ENCODE measurements around the gene TMEM54. TPM values are rescaled to one million over a fixed set of nuclear protein-coding genes. Genes with fewer than 3 reads are reported as not detected.

Gene TMEM54
- total and polyA plus RNA-seq, 10 of the 15 experiments (the other 5 are each of a cell fraction or from before 2014, with no cell fraction given), result 0.07 to 0.94 (median 0.56) TPM; not detected in 1

DNA sequence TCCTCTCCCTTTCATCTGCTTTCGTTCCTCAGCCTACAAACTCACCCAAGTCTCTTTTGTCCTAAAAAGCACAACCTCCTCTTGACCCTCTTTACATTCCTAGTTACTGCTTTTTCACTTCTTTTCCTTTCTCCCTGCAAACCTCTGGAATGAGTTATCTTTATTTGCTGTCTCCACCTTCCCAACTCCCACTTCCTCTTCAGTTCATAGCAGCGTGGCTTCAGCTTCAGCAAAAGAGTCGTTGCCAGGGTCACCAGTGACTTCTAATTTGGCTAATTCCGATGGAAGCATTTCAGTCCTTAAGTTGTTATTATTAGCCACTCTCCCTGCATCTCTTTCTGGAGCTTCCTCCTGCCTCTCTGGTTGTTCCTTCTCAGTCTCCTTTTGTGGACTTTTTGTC, 6.2 kb upstream of the TMEM54 start:
- ATAC-seq (no peak), DNase-seq (ENCODE audit: low read depth, low spot score) (no peak), FAIRE-seq (no peak)
- intact Hi-C loops (cut with micrococcal nuclease; ENCODE audit: unreplicated experiment), result no loop called here
- H3K9me3 ChIP-seq (replicated peaks; ENCODE audit: control insufficient read depth, insufficient read depth, low read length), result no peaks in the 10 kb centered on the region
- RAD21 ChIA-PET (ENCODE audit: unreplicated experiment), result no interaction called here
- no TSS peak for BruUV-seq (replicated peaks)
- in situ Hi-C loops (cut with MboI), result no loop called here
- no peaks in the 10 kb centered on the region for H4K20me1 ChIP-seq (ENCODE audit: control insufficient read depth, insufficient read depth)
- no peak overlapping the region for H3K4me2 ChIP-seq (ENCODE audit: control insufficient read depth, insufficient read depth)
- POLR2A ChIA-PET, result interaction anchor here (1.1 kb wide), 1 partner anchor 122 kb away, joined by 3 read pairs; no protein-coding TSS in a partner anchor
- no peak overlapping the region for H3K27ac ChIP-seq (ENCODE audit: control insufficient read depth, insufficient read depth)
- CTCF ChIA-PET, result interaction anchor here (1.1 to 1.5 kb wide), 2 partner anchors 9 to 179 kb away, joined by 3 to 7 read pairs; no protein-coding TSS in a partner anchor
- H3K36me3 ChIP-seq (ENCODE audit: control insufficient read depth in 2 of 2, insufficient read depth in 2 of 2, low read length in 1 of 2), result no peaks in the 10 kb centered on the region
- H3K4me3 ChIP-seq, result no peak overlapping the region
- 9% methylated on average over 4 of the region's 4 CpGs for WGBS (ENCODE audit: insufficient coverage, insufficient replicate concordance, low lambda C conversion rate, missing lambda C conversion rate)
- TF ChIP-seq PAX5 (IDR thresholded peaks at IDR 0.05; ENCODE audit: borderline replicate concordance, low read depth, low read length) (no peak), SIN3A (IDR thresholded peaks at IDR 0.05; ENCODE audit: low read depth, low read length) (no peak), MTA2 (IDR thresholded peaks at IDR 0.05; ENCODE audit: low read depth) (no peak), BRCA1 (IDR thresholded peaks at IDR 0.05; ENCODE audit: low read depth, low read length) (no peak)
- peaks cover under 1 to 1% of the 10 kb centered on the region in 2 experiments; a peak in 1 of 4 replicates for H3K27me3 ChIP-seq (replicated peaks in 1 of 2; ENCODE audit: control insufficient read depth in 2 of 2, insufficient read depth in 2 of 2, low read length in 1 of 2)
- SMC1A ChIA-PET (ENCODE audit: uncharacterized antibody, unreplicated experiment), result interaction anchor here (0.7 kb wide), 1 partner anchor 33 kb away, joined by 3 read pairs; no protein-coding TSS in a partner anchor
- H3K9ac ChIP-seq (ENCODE audit: control insufficient read depth, insufficient read depth, low read length), result no peak overlapping the region
- H3K4me1 ChIP-seq (ENCODE audit: control insufficient read depth, insufficient read depth, low read length), result no peaks in the 10 kb centered on the region
- no peak overlapping the region for H2AFZ ChIP-seq (ENCODE audit: control insufficient read depth, low read depth, low read length)
- no peaks in the 10 kb centered on the region for H3K79me2 ChIP-seq (ENCODE audit: control insufficient read depth, insufficient read depth, low read length)

DNA sequence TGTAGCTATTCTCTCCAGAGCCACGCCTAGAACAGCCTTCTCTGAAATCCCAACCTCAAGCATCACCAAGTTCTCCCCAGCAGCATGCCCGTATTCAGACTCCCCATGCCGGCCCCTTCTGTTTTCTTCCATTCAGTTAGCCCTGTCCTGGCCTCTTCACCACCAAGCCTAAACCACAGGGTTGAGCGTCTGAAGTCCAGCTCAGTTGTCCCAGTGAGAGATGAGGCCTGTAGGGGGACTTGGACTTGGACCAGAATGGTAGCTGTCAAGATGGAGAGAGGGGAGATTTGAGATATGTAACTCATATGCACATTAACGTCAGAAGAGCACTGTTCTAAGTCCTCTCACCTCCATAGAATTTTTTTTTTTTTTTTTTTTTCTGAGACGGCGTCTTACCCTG, 5.5 kb upstream of the TMEM54 start:
- ATAC-seq (no peak), DNase-seq (ENCODE audit: low read depth, low spot score) (no peak), FAIRE-seq (no peak)
- ChIA-PET POLR2A (interaction anchor here (0.6 kb wide), 2 partner anchors 11 to 43 kb away, joined by 5 read pairs; no protein-coding TSS in a partner anchor), RAD21 (ENCODE audit: unreplicated experiment) (no interaction called here), CTCF (interaction anchor here (1.1 kb wide), 1 partner anchor 8 kb away, joined by 7 read pairs; no protein-coding TSS in a partner anchor), SMC1A (ENCODE audit: uncharacterized antibody, unreplicated experiment) (no interaction called here)
- Histone ChIP-seq H3K4me1 (ENCODE audit: control insufficient read depth, insufficient read depth, low read length) (no peaks in the 10 kb centered on the region), H3K9ac (ENCODE audit: control insufficient read depth, insufficient read depth, low read length) (no peak overlapping the region), H4K20me1 (ENCODE audit: control insufficient read depth, insufficient read depth) (no peaks in the 10 kb centered on the region), H2AFZ (ENCODE audit: control insufficient read depth, low read depth, low read length) (no peak overlapping the region), H3K27me3 (replicated peaks in 1 of 2; ENCODE audit: control insufficient read depth in 2 of 2, insufficient read depth in 2 of 2, low read length in 1 of 2) (peaks cover 1 to 4% of the 10 kb centered on the region in 2 experiments; a peak in 1 of 4 replicates), H3K9me3 (replicated peaks; ENCODE audit: control insufficient read depth, insufficient read depth, low read length) (no peaks in the 10 kb centered on the region), H3K27ac (ENCODE audit: control insufficient read depth, insufficient read depth) (no peak overlapping the region), H3K4me2 (ENCODE audit: control insufficient read depth, insufficient read depth) (no peak overlapping the region), H3K79me2 (ENCODE audit: control insufficient read depth, insufficient read depth, low read length) (no peaks in the 10 kb centered on the region), H3K36me3 (ENCODE audit: control insufficient read depth in 2 of 2, insufficient read depth in 2 of 2, low read length in 1 of 2) (no peaks in the 10 kb centered on the region), H3K4me3 (no peak overlapping the region)
- intact Hi-C loops (cut with micrococcal nuclease; ENCODE audit: unreplicated experiment), result no loop called here
- TF ChIP-seq, protein P1, sequence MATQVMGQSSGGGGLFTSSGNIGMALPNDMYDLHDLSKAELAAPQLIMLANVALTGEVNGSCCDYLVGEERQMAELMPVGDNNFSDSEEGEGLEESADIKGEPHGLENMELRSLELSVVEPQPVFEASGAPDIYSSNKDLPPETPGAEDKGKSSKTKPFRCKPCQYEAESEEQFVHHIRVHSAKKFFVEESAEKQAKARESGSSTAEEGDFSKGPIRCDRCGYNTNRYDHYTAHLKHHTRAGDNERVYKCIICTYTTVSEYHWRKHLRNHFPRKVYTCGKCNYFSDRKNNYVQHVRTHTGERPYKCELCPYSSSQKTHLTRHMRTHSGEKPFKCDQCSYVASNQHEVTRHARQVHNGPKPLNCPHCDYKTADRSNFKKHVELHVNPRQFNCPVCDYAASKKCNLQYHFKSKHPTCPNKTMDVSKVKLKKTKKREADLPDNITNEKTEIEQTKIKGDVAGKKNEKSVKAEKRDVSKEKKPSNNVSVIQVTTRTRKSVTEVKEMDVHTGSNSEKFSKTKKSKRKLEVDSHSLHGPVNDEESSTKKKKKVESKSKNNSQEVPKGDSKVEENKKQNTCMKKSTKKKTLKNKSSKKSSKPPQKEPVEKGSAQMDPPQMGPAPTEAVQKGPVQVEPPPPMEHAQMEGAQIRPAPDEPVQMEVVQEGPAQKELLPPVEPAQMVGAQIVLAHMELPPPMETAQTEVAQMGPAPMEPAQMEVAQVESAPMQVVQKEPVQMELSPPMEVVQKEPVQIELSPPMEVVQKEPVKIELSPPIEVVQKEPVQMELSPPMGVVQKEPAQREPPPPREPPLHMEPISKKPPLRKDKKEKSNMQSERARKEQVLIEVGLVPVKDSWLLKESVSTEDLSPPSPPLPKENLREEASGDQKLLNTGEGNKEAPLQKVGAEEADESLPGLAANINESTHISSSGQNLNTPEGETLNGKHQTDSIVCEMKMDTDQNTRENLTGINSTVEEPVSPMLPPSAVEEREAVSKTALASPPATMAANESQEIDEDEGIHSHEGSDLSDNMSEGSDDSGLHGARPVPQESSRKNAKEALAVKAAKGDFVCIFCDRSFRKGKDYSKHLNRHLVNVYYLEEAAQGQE (IDR thresholded peaks at IDR 0.05; ENCODE audit: low read depth, low read length), result no peak
- no peak for TF ChIP-seq BRCA1 (IDR thresholded peaks at IDR 0.05; ENCODE audit: low read depth, low read length)
- no peak for TF ChIP-seq MTA3 (IDR thresholded peaks at IDR 0.05; ENCODE audit: borderline replicate concordance, low read length)
- no peak for TF ChIP-seq SKIL (IDR thresholded peaks at IDR 0.05; ENCODE audit: low read depth, poor library complexity, severe bottlenecking)
- no peak for TF ChIP-seq YY1 (IDR thresholded peaks at IDR 0.05; ENCODE audit: low read depth, low read length)
- TF ChIP-seq ESRRA (IDR thresholded peaks at IDR 0.05; ENCODE audit: low read length), result no peak
- no peak for TF ChIP-seq SMAD1 (IDR thresholded peaks at IDR 0.05; ENCODE audit: low read depth, partially characterized antibody)
- TF ChIP-seq CREM (IDR thresholded peaks at IDR 0.05; ENCODE audit: low read depth), result no peak
- no peak for TF ChIP-seq RBBP5 (conservative IDR thresholded peaks at IDR 0.05)
- WGBS (ENCODE audit: insufficient coverage, insufficient replicate concordance, low lambda C conversion rate, missing lambda C conversion rate), result 51% methylated on average over 7 of the region's 7 CpGs
- in situ Hi-C loops (cut with MboI), result no loop called here
- BruUV-seq (replicated peaks), result no TSS peak

Measured in GM12878 (cell line).